ENCODE data around the gene SLIT3. TPM values are rescaled to one million over a fixed set of nuclear protein-coding genes. Genes with fewer than 3 reads are reported as not detected.

The SLIT3 gene
- total RNA-seq, 4 donors from 2014 or later: 10.8 to 30.8 (median 18.4) TPM

- TF ChIP-seq EP300 (IDR thresholded peaks at IDR 0.05): no peak
- no peak for TF ChIP-seq POLR2A (IDR thresholded peaks at IDR 0.05)
- no peak for TF ChIP-seq POLR2AphosphoS5 (IDR thresholded peaks at IDR 0.05)
- TF ChIP-seq, protein P1, sequence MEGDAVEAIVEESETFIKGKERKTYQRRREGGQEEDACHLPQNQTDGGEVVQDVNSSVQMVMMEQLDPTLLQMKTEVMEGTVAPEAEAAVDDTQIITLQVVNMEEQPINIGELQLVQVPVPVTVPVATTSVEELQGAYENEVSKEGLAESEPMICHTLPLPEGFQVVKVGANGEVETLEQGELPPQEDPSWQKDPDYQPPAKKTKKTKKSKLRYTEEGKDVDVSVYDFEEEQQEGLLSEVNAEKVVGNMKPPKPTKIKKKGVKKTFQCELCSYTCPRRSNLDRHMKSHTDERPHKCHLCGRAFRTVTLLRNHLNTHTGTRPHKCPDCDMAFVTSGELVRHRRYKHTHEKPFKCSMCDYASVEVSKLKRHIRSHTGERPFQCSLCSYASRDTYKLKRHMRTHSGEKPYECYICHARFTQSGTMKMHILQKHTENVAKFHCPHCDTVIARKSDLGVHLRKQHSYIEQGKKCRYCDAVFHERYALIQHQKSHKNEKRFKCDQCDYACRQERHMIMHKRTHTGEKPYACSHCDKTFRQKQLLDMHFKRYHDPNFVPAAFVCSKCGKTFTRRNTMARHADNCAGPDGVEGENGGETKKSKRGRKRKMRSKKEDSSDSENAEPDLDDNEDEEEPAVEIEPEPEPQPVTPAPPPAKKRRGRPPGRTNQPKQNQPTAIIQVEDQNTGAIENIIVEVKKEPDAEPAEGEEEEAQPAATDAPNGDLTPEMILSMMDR (IDR thresholded peaks at IDR 0.05): no peak
- no peaks in the 10 kb centered on the region for H3K36me3 ChIP-seq
- H3K27ac ChIP-seq: no peak overlapping the region
- no peak for DNase-seq (ENCODE audit: low spot score in 2 of 2)
- H3K4me1 ChIP-seq: peaks cover 15% of the 10 kb centered on the region
- WGBS: 50% methylated on average over 1 of the region's 1 CpG
- no peak overlapping the region for H3K4me3 ChIP-seq
- H3K9me3 ChIP-seq: no peaks in the 10 kb centered on the region
- no peaks in the 10 kb centered on the region for H3K27me3 ChIP-seq
Measured at GRCh38 chr5:169132302-169132660, 168.7 kb downstream of the SLIT3 start.

DNA sequence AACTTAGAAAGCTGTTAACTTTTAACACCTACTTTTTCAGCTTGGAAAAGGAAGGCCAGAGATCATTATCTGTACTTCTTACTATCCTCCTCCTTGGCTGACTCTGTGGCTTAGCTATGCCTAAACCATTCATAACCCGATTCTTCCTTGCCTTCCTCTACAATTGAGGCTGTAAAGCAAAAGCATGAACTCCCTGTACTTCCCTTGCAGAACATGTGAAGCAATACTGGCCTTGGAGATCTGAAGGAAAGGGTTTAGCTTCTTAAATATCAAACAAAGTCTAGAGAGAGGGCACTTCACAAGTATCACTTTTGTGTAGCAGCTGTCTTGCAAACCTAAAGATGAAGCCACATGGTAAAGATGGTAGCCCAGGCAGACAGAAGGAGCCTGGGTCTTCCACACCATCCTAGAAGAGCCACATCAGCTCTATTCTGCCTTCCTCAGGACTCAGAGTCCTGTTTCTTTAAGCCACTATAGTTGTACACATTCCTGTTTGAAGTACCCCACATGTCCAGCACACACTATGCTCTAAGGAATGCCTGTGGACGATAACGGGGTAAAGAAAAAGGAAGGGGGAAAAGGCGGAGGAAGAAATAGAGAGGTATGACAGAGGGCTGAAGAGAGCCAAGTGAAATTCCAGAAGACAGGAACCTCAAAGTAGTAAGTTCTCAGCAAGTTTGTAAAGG lies 169.2 kb downstream of the SLIT3 start:
- Histone ChIP-seq H3K9me3 (no peaks in the 10 kb centered on the region), H3K36me3 (no peaks in the 10 kb centered on the region), H3K4me1 (peaks cover 15% of the 10 kb centered on the region), H3K27ac (no peak overlapping the region), H3K27me3 (no peaks in the 10 kb centered on the region), H3K4me3 (no peak overlapping the region)
- no peak for DNase-seq (ENCODE audit: low spot score in 2 of 2)
- 57% methylated on average over 4 of the region's 4 CpGs for WGBS
- TF ChIP-seq POLR2A (IDR thresholded peaks at IDR 0.05) (no peak), EP300 (IDR thresholded peaks at IDR 0.05) (no peak), POLR2AphosphoS5 (IDR thresholded peaks at IDR 0.05) (no peak)
- TF ChIP-seq, protein P1 (IDR thresholded peaks at IDR 0.05): no peak

GRCh38 chr5:169128679-169129078 lies 172.3 kb downstream of the SLIT3 start:
- Histone ChIP-seq H3K4me3 (no peak overlapping the region), H3K27me3 (no peaks in the 10 kb centered on the region), H3K36me3 (no peaks in the 10 kb centered on the region), H3K9me3 (no peaks in the 10 kb centered on the region), H3K4me1 (peaks cover 10% of the 10 kb centered on the region), H3K27ac (no peak overlapping the region)
- TF ChIP-seq POLR2AphosphoS5 (IDR thresholded peaks at IDR 0.05) (no peak), EP300 (IDR thresholded peaks at IDR 0.05) (no peak), POLR2A (IDR thresholded peaks at IDR 0.05) (no peak)
- TF ChIP-seq, protein P1 (IDR thresholded peaks at IDR 0.05): no peak
- no peak for DNase-seq (ENCODE audit: low spot score in 2 of 2)
- 86% methylated on average over 9 of the region's 9 CpGs for WGBS

DNA sequence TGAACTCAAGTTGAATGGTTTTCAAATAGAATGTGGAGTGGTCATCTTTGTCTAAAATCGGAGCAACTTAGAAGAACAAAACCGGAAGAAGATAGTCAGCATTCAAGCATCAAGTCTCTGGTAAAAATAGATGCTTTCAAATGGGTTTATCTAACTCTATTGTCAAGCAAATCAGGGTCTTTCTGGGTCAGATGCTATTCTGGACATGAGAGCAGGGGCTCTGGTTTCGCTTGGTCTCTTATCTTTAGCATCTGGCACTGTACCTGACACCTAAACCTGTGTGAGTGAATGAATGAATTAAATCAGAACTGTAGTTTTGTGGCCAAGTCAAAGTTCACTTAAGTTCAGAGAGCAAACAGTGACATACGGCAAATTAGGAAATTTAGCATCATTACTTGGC lies 173.5 kb downstream of the SLIT3 start:
- 73% methylated on average over 4 of the region's 4 CpGs for WGBS

DNA sequence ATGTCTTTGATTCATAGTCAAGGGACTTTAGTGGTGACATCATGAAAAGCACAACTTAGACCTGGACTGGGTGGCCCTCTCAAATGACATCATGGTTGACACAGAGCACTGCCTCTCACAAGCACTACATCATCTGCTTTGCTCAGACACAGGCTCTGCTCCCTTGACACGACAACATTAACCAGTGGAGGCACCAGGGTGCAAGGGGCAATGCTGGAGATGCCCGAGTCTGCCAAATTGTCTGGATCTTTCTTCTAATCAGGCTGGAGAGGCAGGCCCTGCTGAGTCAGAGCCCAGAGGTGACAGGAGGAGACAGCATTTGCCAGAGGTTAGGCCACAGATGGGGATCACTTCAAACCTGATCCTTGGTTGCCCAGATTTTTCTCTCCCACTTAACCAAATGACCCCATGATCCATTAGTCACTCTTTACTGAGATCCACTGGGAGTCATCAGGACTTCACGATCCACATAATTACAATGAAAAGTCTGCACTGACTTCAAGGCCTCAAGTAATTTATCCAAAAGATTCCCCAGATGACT lies 174.4 kb downstream of the SLIT3 start:
- no peaks in the 10 kb centered on the region for H3K36me3 ChIP-seq
- no peaks in the 10 kb centered on the region for H3K27me3 ChIP-seq
- H3K27ac ChIP-seq: no peak overlapping the region
- no peaks in the 10 kb centered on the region for H3K9me3 ChIP-seq
- WGBS: 83% methylated on average over 2 of the region's 3 CpGs
- DNase-seq (ENCODE audit: low spot score in 2 of 2): no peak
- no peak overlapping the region for H3K4me3 ChIP-seq
- TF ChIP-seq, protein P1 (IDR thresholded peaks at IDR 0.05): no peak
- TF ChIP-seq POLR2A (IDR thresholded peaks at IDR 0.05) (no peak), EP300 (IDR thresholded peaks at IDR 0.05) (no peak), POLR2AphosphoS5 (IDR thresholded peaks at IDR 0.05) (no peak)
- peaks cover 8% of the 10 kb centered on the region for H3K4me1 ChIP-seq

More for the DNA sequence above, 173.5 kb downstream of the SLIT3 start:
- H3K4me3 ChIP-seq: no peak overlapping the region
- no peak overlapping the region for H3K27ac ChIP-seq
- no peak for TF ChIP-seq POLR2A (IDR thresholded peaks at IDR 0.05)
- TF ChIP-seq EP300 (IDR thresholded peaks at IDR 0.05): no peak
- TF ChIP-seq, protein P1 (IDR thresholded peaks at IDR 0.05): no peak
- no peak for TF ChIP-seq POLR2AphosphoS5 (IDR thresholded peaks at IDR 0.05)
- H3K36me3 ChIP-seq: no peaks in the 10 kb centered on the region
- H3K4me1 ChIP-seq: peaks cover 5% of the 10 kb centered on the region
- H3K9me3 ChIP-seq: no peaks in the 10 kb centered on the region
- no peak for DNase-seq (ENCODE audit: low spot score in 2 of 2)
- H3K27me3 ChIP-seq: no peaks in the 10 kb centered on the region

Measured in suprapubic skin (tissue), 4 donors.